Bronchial epithelial cell (primary cell): ENCODE measurements around the gene MMP7. TPM values are rescaled to one million over a fixed set of nuclear protein-coding genes. Genes with fewer than 3 reads are reported as not detected.

Experiments
- DNase-seq: peaks from one replicate; pipeline ENCODE4 v3.0.0-alpha.2; 2010; ENCODE audit warnings: low read depth
- FAIRE-seq: peaks from 2 replicates; lab custom pipeline; 2011; peaks lifted over from hg19 to GRCh38; lab: Jason Lieb, UNC
- H3K27me3 ChIP-seq: 2 replicates; pipeline ENCODE4 v1.5.1; 2011; ENCODE audit warnings: low read length; ENCODE audit not compliant: control insufficient read depth, insufficient read depth
- H3K36me3 ChIP-seq: 2 replicates; pipeline ENCODE4 v1.5.1; 2011; ENCODE audit warnings: low read length; ENCODE audit not compliant: control insufficient read depth, insufficient read depth
- H3K4me3 ChIP-seq: 2 replicates; pipeline ENCODE4 v1.5.1; 2011; ENCODE audit warnings: mild to moderate bottlenecking, low read depth, low read length, control low read depth
- CTCF ChIP-seq: IDR thresholded peaks from 2 replicates; pipeline ENCODE4 v1.5.1; 2011; ENCODE audit warnings: mild to moderate bottlenecking, moderate library complexity, low read length, control low read depth, inconsistent platforms; ENCODE audit not compliant: insufficient read depth, severe bottlenecking
- total RNA-seq: library from RNA; depleted of rRNA; stranded (reverse); fragments of >200 nt; gene quantifications from 2 replicates; pipeline ENCODE4 v1.2.1, GENCODE V29; 2014

Gene MMP7
- total RNA-seq: not detected in 2 replicates

GRCh38 chr11:102530558-102530957 is at the start of gene MMP7:
TSS of gene MMP7 (minus strand) at chr11:102530747. CDS start at chr11:102530700, 47 bp downstream.
- H3K36me3 ChIP-seq: no peaks in the 10 kb centered on the region
- FAIRE-seq: no peak

GRCh38 chr11:102577723-102578122 is 47.2 kb upstream of the MMP7 start:
- TF ChIP-seq CTCF: no peak
- Histone ChIP-seq H3K36me3 (no peaks in the 10 kb centered on the region), H3K4me3 (no peak overlapping the region), H3K27me3 (no peaks in the 10 kb centered on the region)
- DNase-seq (no peak), FAIRE-seq (no peak)

More at GRCh38 chr11:102530558-102530957, at the start of gene MMP7:
- H3K4me3 ChIP-seq: no peak within 1 kb of the TSS
- peak; percentile 61 for DNase-seq
- no peaks in the 10 kb centered on the region for H3K27me3 ChIP-seq
- TF ChIP-seq CTCF: no peak

GRCh38 chr11:102577182-102577581 is 46.6 kb upstream of the MMP7 start:
- DNase-seq (peak; percentile 33), FAIRE-seq (no peak)
- no peak overlapping the region for H3K4me3 ChIP-seq
- no peaks in the 10 kb centered on the region for H3K36me3 ChIP-seq
- TF ChIP-seq CTCF: no peak
- H3K27me3 ChIP-seq: no peaks in the 10 kb centered on the region

- Histone ChIP-seq H3K36me3 (no peaks in the 10 kb centered on the region), H3K27me3 (no peaks in the 10 kb centered on the region), H3K4me3 (no peak overlapping the region)
- FAIRE-seq (no peak), DNase-seq (no peak)
- TF ChIP-seq CTCF: no peak
These were observed 45.8 kb upstream of the MMP7 start for GRCh38 chr11:102576350-102576749.

GRCh38 chr11:102575012-102575411 is 44.5 kb upstream of the MMP7 start:
- TF ChIP-seq CTCF: no peak
- Histone ChIP-seq H3K4me3 (no peak overlapping the region), H3K36me3 (no peaks in the 10 kb centered on the region), H3K27me3 (no peaks in the 10 kb centered on the region)
- FAIRE-seq (no peak), DNase-seq (no peak)

- no peak overlapping the region for H3K4me3 ChIP-seq
- H3K27me3 ChIP-seq: no peaks in the 10 kb centered on the region
- DNase-seq (no peak), FAIRE-seq (no peak)
- no peaks in the 10 kb centered on the region for H3K36me3 ChIP-seq
- no peak for TF ChIP-seq CTCF
These were observed 43.3 kb upstream of the MMP7 start for GRCh38 chr11:102573851-102574250.
